Measurements from ENCODE around the gene MRPL22.

- TF ChIP-seq RAD21 (IDR thresholded peaks at IDR 0.05) (no peak), TAF1 (conservative IDR thresholded peaks at IDR 0.05) (no peak), CTCF (IDR thresholded peaks at IDR 0.05; ENCODE audit: low read depth, low read length, missing input control) (no peak), SP1 (IDR thresholded peaks at IDR 0.05) (no peak), YY1 (IDR thresholded peaks at IDR 0.05) (no peak), HNF4G (IDR thresholded peaks at IDR 0.05) (no peak), RXRA (IDR thresholded peaks at IDR 0.05) (no peak), REST (IDR thresholded peaks at IDR 0.05) (no peak), MAX (IDR thresholded peaks at IDR 0.05) (no peak), NR2F2 (IDR thresholded peaks at IDR 0.05) (no peak)
These were observed 60.6 kb downstream of the MRPL22 start for GRCh38 chr5:155001523-155001922.

Data from liver (tissue), 3 donors.